Sigmoid colon (tissue), 7 donors: Measurements from ENCODE around the gene SLC39A11. TPM values are rescaled to one million over a fixed set of nuclear protein-coding genes. Genes with fewer than 3 reads are reported as not detected.

Experiments
- DNase-seq: peaks from one replicate; pipeline ENCODE4 v3.0.0-alpha.2; 2019
- H3K27ac ChIP-seq, 4 donors: fragments of 200-600 bp; sonication (generic); one replicate each; pipeline ENCODE4 v1.5.1; 2016 to 2019; ENCODE audit warnings: mild to moderate bottlenecking in 1 of 4
- H3K27me3 ChIP-seq, 3 donors: fragments of 200-600 bp; sonication (generic); one replicate each; pipeline ENCODE4 v1.5.1; 2019; ENCODE audit warnings: mild to moderate bottlenecking in 1 of 3
- H3K36me3 ChIP-seq, 4 donors: fragments of 200-600 bp; sonication (generic); one replicate each; pipeline ENCODE4 v1.5.1; 2016 to 2019
- H3K4me1 ChIP-seq, 4 donors: fragments of 200-600 bp; sonication (generic); one replicate each; pipeline ENCODE4 v1.5.1; 2017 to 2019
- H3K4me3 ChIP-seq, 4 donors: fragments of 200-600 bp; sonication (generic); one replicate each; pipeline ENCODE4 v1.5.1; 2017 to 2019; ENCODE audit warnings: mild to moderate bottlenecking in 2 of 4, moderate library complexity in 1 of 4
- H3K9me3 ChIP-seq, 4 donors: fragments of 200-600 bp in 3 of 4; sonication (generic) in 3 of 4; one replicate each; pipeline versions ENCODE4 v1.5.1 to v1.6.1; 2013 to 2019
- EP300 ChIP-seq, 4 donors: sonication (generic); formaldehyde crosslinking; IDR thresholded peaks; one replicate each; pipeline ENCODE4 v1.6.1; 2017; ENCODE audit warnings: antibody characterized with exemption in 4 of 4
- POLR2A ChIP-seq, 2 donors: fragments of 450-650 bp; IDR thresholded peaks; one replicate each; pipeline ENCODE4 v1.6.1; 2016; ENCODE audit warnings: antibody characterized with exemption in 2 of 2, mild to moderate bottlenecking in 2 of 2, moderate library complexity in 2 of 2
- POLR2AphosphoS5 ChIP-seq, 4 donors: sonication (generic); formaldehyde crosslinking; IDR thresholded peaks; one replicate each; pipeline ENCODE4 v1.6.1; 2017; ENCODE audit warnings: antibody characterized with exemption in 4 of 4
- WGBS, 2 donors: extraction: QIAGEN DNeasy Blood & Tissue Kit; methylation state at CpG; one replicate each; pipeline ENCODE4 v1.1.7; 2013; 5-methylcytosine and 5-hydroxymethylcytosine counted together
- intact Hi-C: fragments of 100-400 bp; cut with DNase I; formaldehyde crosslinking; loops from one replicate; pipeline ENCODE4 v1.15.1; 2023
- polyA plus RNA-seq, 3 donors: library from polyadenylated mRNA; stranded (reverse); fragments of 200-250 nt; gene quantifications; one replicate each; pipeline ENCODE4 v1.2.3, GENCODE V29; 2013
- total RNA-seq, 4 donors: library from RNA; depleted of rRNA; stranded (reverse); fragments of >200 nt; gene quantifications; one replicate each; pipeline ENCODE4 v1.1.0, GENCODE V29; 2016
- TF ChIP-seq, protein P1 (sequence below), 4 experiments: fragments of 450-650 bp in 3 of 4; fragments of 200-600 bp in 1 of 4; IDR thresholded peaks; one replicate each; pipeline ENCODE4 v1.5.1; 2016 to 2019; ENCODE audit warnings: antibody characterized with exemption in 4 of 4, mild to moderate bottlenecking in 3 of 4, moderate library complexity in 2 of 4
- donor health status: healthy with polysubstance abuse.
- donor health status: Bipolar disorder and iron deficiency.
- donor health status: healthy.

The SLC39A11 gene
- total and polyA plus RNA-seq, 7 donors, result 7.6 to 16.4 (median 8.4) TPM

DNA sequence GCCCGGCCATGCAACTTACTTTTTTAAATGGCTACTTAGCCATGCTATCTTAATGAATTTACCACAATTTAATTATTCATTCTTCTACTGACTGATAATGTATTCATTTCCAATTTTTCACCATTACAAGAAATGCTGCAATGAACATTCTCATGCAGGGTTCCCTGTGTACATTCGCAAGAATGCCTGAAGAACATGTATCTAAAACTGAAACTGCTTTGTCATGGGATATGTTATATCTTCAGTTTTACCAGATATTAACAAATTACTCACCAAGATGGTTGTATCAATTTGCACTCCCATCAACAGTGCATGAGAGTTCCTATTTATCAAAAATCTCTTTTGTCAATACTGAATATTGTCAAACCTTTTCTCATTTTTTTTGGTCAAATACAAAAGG is 100.8 kb downstream of the SLC39A11 start:
- TF ChIP-seq EP300 (IDR thresholded peaks at IDR 0.05) (no peak), POLR2A (IDR thresholded peaks at IDR 0.05) (no peak), POLR2AphosphoS5 (IDR thresholded peaks at IDR 0.05) (no peak)
- TF ChIP-seq, protein P1, sequence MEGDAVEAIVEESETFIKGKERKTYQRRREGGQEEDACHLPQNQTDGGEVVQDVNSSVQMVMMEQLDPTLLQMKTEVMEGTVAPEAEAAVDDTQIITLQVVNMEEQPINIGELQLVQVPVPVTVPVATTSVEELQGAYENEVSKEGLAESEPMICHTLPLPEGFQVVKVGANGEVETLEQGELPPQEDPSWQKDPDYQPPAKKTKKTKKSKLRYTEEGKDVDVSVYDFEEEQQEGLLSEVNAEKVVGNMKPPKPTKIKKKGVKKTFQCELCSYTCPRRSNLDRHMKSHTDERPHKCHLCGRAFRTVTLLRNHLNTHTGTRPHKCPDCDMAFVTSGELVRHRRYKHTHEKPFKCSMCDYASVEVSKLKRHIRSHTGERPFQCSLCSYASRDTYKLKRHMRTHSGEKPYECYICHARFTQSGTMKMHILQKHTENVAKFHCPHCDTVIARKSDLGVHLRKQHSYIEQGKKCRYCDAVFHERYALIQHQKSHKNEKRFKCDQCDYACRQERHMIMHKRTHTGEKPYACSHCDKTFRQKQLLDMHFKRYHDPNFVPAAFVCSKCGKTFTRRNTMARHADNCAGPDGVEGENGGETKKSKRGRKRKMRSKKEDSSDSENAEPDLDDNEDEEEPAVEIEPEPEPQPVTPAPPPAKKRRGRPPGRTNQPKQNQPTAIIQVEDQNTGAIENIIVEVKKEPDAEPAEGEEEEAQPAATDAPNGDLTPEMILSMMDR (IDR thresholded peaks at IDR 0.05), result no peak
- DNase-seq, result no peak
- 94 to 97% methylated on average over 2 of the region's 2 CpGs for whole genome bisulfite sequencing, 2 donors
- no peaks in the 10 kb centered on the region for H3K36me3 ChIP-seq
- intact Hi-C loops, result no loop called here
- no peaks in the 10 kb centered on the region for H3K4me1 ChIP-seq
- no peak overlapping the region for H3K4me3 ChIP-seq
- H3K27me3 ChIP-seq, result no peaks in the 10 kb centered on the region
- H3K27ac ChIP-seq, result no peak overlapping the region
- H3K9me3 ChIP-seq, result no peaks in the 10 kb centered on the region

- Histone ChIP-seq H3K36me3 (no peaks in the 10 kb centered on the region), H3K4me3 (no peak overlapping the region), H3K4me1 (no peaks in the 10 kb centered on the region), H3K9me3 (no peaks in the 10 kb centered on the region), H3K27ac (no peak overlapping the region), H3K27me3 (no peaks in the 10 kb centered on the region)
- WGBS, 2 donors, result 88% methylated on average over 6 of the region's 6 CpGs
- no peak for DNase-seq
- TF ChIP-seq POLR2AphosphoS5 (IDR thresholded peaks at IDR 0.05) (no peak), EP300 (IDR thresholded peaks at IDR 0.05) (no peak), POLR2A (IDR thresholded peaks at IDR 0.05) (no peak)
- TF ChIP-seq, protein P1 (IDR thresholded peaks at IDR 0.05), result no peak
- intact Hi-C loops, result no loop called here
Measured at GRCh38 chr17:72989074-72989610, 103.3 kb downstream of the SLC39A11 start.

DNA sequence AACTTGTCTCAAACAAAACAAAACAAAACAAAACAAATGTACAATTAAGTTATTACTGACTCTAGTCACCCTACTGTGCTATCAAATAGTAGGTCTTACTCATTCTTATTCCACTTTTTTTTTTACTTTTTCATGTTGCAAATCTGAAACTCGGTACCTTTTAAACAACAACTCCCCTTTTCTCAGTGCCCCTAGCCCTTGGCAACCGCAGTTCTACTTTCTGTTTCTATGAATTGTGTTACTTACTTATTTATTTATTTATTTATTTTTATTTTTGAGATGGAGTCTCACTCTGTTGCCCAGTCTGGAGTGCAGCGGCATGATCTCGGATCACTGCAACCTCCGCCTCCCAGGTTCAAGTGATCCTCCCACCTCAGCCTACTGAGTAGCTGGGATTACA is 104.0 kb downstream of the SLC39A11 start:
- H3K9me3 ChIP-seq, result no peaks in the 10 kb centered on the region
- intact Hi-C loops, result no loop called here
- H3K4me3 ChIP-seq, result no peak overlapping the region
- H3K4me1 ChIP-seq, result no peaks in the 10 kb centered on the region
- WGBS, 2 donors, result 92 to 95% methylated on average over 5 of the region's 5 CpGs
- H3K36me3 ChIP-seq, result no peaks in the 10 kb centered on the region
- no peaks in the 10 kb centered on the region for H3K27me3 ChIP-seq
- no peak overlapping the region for H3K27ac ChIP-seq
- TF ChIP-seq EP300 (IDR thresholded peaks at IDR 0.05) (no peak), POLR2A (IDR thresholded peaks at IDR 0.05) (no peak), POLR2AphosphoS5 (IDR thresholded peaks at IDR 0.05) (no peak)
- TF ChIP-seq, protein P1 (IDR thresholded peaks at IDR 0.05), result no peak
- DNase-seq, result no peak

DNA sequence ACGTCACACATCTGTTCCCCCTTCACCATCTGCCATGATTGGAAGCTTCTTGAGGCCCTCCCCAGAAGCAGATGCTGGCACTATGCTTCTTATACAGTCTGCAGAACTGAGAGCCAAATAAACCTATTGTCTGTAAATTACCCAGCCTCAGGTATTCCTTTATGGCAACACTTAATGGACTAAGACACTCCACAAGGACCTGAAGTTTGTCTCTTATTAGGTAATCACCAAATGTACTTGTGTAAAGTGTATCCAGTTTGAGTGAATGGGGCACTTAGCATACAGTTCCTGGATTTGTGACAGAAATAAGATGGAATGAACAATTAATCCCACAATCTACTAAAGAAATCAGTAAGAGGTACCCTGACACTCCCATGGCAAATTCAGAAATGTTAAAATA is 105.3 kb downstream of the SLC39A11 start:
- intact Hi-C loops, result no loop called here
- Histone ChIP-seq H3K9me3 (no peaks in the 10 kb centered on the region), H3K27me3 (no peaks in the 10 kb centered on the region), H3K4me3 (no peak overlapping the region), H3K4me1 (no peaks in the 10 kb centered on the region), H3K36me3 (no peaks in the 10 kb centered on the region), H3K27ac (no peak overlapping the region)
- 96 to 97% methylated on average over 1 of the region's 1 CpG for WGBS, 2 donors
- TF ChIP-seq, protein P1 (IDR thresholded peaks at IDR 0.05), result no peak
- TF ChIP-seq EP300 (IDR thresholded peaks at IDR 0.05), result no peak
- no peak for TF ChIP-seq POLR2AphosphoS5 (IDR thresholded peaks at IDR 0.05)
- no peak for TF ChIP-seq POLR2A (IDR thresholded peaks at IDR 0.05)
- no peak for DNase-seq
